Heart left ventricle (tissue), 13 donors: Measurements from ENCODE around the gene HLA-DPB1.

Source experiments
- POLR2A ChIP-seq, 2 donors: fragments of 450-650 bp; IDR thresholded peaks; one replicate each; pipeline ENCODE4 v1.6.1; 2017; ENCODE audit warnings: antibody characterized with exemption in 2 of 2, mild to moderate bottlenecking in 2 of 2, moderate library complexity in 2 of 2
- TF ChIP-seq, protein P1 (sequence below), 12 donors: fragments of 200-600 bp; sonication (generic) in 4 of 12; IDR thresholded peaks; one replicate each; pipeline versions ENCODE4 v1.5.0 to v1.8.0; 2018 to 2022; ENCODE audit warnings: antibody characterized with exemption in 12 of 12, mild to moderate bottlenecking in 5 of 12
- donor health status: ischemic (EF 13 %, LVEDD 7.1; RV severe dilation, severe dysfunction).
- donor health status: DM: no; HTN: yes; CAD: no.
- donor health status: DM: no; HTN: no; CAD: no.
- donor health status: ischemic (EF 25% LVEDD 6.9; RV normal size, moderate dysfunction).
- donor health status: ischemic (EF 25% LVEDD 5.7; RV mildly dilated, moderate dysfunction).
- donor health status: ischemic (EF 35%, LVEDD 5.7; RV mildly dilated, moderate dysfunction).
- donor health status: nonischemic (EF 11% LVEDD 7.7; RV severe dilation, severe dysfunction).
- donor health status: DM: yes; HTN: yes; CAD: no.
- donor health status: PGD.
- donor health status: ischemic (EF 29% LVEDD 5.4; RV normal size, mild dysfunction).
- donor health status: nonischemic (EF 23%, LVEDD 6.1; RV moderate dilation, normal function).

- TF ChIP-seq, protein P1, sequence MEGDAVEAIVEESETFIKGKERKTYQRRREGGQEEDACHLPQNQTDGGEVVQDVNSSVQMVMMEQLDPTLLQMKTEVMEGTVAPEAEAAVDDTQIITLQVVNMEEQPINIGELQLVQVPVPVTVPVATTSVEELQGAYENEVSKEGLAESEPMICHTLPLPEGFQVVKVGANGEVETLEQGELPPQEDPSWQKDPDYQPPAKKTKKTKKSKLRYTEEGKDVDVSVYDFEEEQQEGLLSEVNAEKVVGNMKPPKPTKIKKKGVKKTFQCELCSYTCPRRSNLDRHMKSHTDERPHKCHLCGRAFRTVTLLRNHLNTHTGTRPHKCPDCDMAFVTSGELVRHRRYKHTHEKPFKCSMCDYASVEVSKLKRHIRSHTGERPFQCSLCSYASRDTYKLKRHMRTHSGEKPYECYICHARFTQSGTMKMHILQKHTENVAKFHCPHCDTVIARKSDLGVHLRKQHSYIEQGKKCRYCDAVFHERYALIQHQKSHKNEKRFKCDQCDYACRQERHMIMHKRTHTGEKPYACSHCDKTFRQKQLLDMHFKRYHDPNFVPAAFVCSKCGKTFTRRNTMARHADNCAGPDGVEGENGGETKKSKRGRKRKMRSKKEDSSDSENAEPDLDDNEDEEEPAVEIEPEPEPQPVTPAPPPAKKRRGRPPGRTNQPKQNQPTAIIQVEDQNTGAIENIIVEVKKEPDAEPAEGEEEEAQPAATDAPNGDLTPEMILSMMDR (IDR thresholded peaks at IDR 0.05), result peak in 11 of 12 donors; percentile 27 to 73 (median 49)
- no peak for TF ChIP-seq POLR2A (IDR thresholded peaks at IDR 0.05)
These were observed 6.9 kb downstream of the HLA-DPB1 start for GRCh38 chr6:33082702-33083101.
